ENCODE results near the gene PBX2.

GRCh38 chr6:32212076-32212760 is 22.2 kb upstream of the PBX2 start:
- TF ChIP-seq CTCF (IDR thresholded peaks at IDR 0.05) (no peak), POLR2A (IDR thresholded peaks at IDR 0.05) (no peak)

All from ovary (tissue), 3 donors.